ENCODE measurements around the gene DLG2. TPM values are rescaled to one million over a fixed set of nuclear protein-coding genes. Genes with fewer than 3 reads are reported as not detected.
A peak's percentile ranks its signal among the peaks of the same experiment; 100 is the strongest.

Gene DLG2
- total and polyA plus RNA-seq, 12 donors: 1.0 to 14.8 (median 7.4) TPM

- Histone ChIP-seq H3K4me3 (no peak overlapping the region), H3K9me3 (no peaks in the 10 kb centered on the region), H3K27me3 (no peaks in the 10 kb centered on the region), H3K4me1 (no peaks in the 10 kb centered on the region), H3K36me3 (no peaks in the 10 kb centered on the region), H3K27ac (no peak overlapping the region)
- WGBS, 2 donors: 63 to 79% methylated on average over 3 of the region's 3 CpGs
- no peak for ATAC-seq
- peak in 7 of 9 donors; percentile 28 to 55 (median 31) for TF ChIP-seq CTCF (IDR thresholded peaks at IDR 0.05)
- intact Hi-C loops (cut with DNase I): loop anchor here in 8 of 10 donors (5.0 to 10.0 kb wide), 6 partner anchors 130 to 692 kb away; no protein-coding TSS in a partner anchor
- DNase-seq: no peak
Observed at GRCh38 chr11:84524422-84525051, 1102.6 kb downstream of the DLG2 start.

GRCh38 chr11:84522331-84522730 is 1104.8 kb downstream of the DLG2 start:
- DNase-seq: no peak

GRCh38 chr11:84518631-84519183 is 1108.4 kb downstream of the DLG2 start:
- 81 to 86% methylated on average over 2 of the region's 2 CpGs for WGBS, 2 donors
- Histone ChIP-seq H3K4me3 (no peak overlapping the region), H3K27ac (no peak overlapping the region), H3K9me3 (no peaks in the 10 kb centered on the region), H3K27me3 (no peaks in the 10 kb centered on the region), H3K4me1 (no peaks in the 10 kb centered on the region), H3K36me3 (no peaks in the 10 kb centered on the region)
- TF ChIP-seq CTCF (IDR thresholded peaks at IDR 0.05): no peak
- ATAC-seq: no peak
- DNase-seq: no peak
- intact Hi-C loops (cut with DNase I): no loop called here

More at GRCh38 chr11:84522331-84522730, 1104.8 kb downstream of the DLG2 start:
- no peak for TF ChIP-seq CTCF (IDR thresholded peaks at IDR 0.05)
- Histone ChIP-seq H3K9me3 (no peaks in the 10 kb centered on the region), H3K27me3 (no peaks in the 10 kb centered on the region), H3K4me3 (no peak overlapping the region), H3K27ac (no peak overlapping the region), H3K36me3 (no peaks in the 10 kb centered on the region), H3K4me1 (no peaks in the 10 kb centered on the region)
- intact Hi-C loops (cut with DNase I): loop anchor here in 8 of 10 donors (5.0 to 10.0 kb wide), 5 partner anchors 128 to 690 kb away; no protein-coding TSS in a partner anchor
- ATAC-seq: no peak

- TF ChIP-seq CTCF (IDR thresholded peaks at IDR 0.05): no peak
Observed at GRCh38 chr11:84514436-84514835, 1112.7 kb downstream of the DLG2 start.

More at GRCh38 chr11:84514436-84514835, 1112.7 kb downstream of the DLG2 start:
- Histone ChIP-seq H3K27me3 (no peaks in the 10 kb centered on the region), H3K9me3 (no peaks in the 10 kb centered on the region), H3K4me3 (no peak overlapping the region), H3K4me1 (no peaks in the 10 kb centered on the region), H3K36me3 (no peaks in the 10 kb centered on the region), H3K27ac (no peak overlapping the region)
- intact Hi-C loops (cut with DNase I): no loop called here
- WGBS, 2 donors: 77 to 85% methylated on average over 1 of the region's 1 CpG
- DNase-seq (no peak), ATAC-seq (no peak)

Measured in heart right ventricle (tissue), 16 donors.